ENCODE measurements around the gene DDX25. TPM values are rescaled to one million over a fixed set of nuclear protein-coding genes. Genes with fewer than 3 reads are reported as not detected.

Gene DDX25
- total and polyA plus RNA-seq, 10 of the 15 experiments (the other 5 are each of a cell fraction or from before 2014, with no cell fraction given), result 0.05 TPM; not detected in 9

DNA sequence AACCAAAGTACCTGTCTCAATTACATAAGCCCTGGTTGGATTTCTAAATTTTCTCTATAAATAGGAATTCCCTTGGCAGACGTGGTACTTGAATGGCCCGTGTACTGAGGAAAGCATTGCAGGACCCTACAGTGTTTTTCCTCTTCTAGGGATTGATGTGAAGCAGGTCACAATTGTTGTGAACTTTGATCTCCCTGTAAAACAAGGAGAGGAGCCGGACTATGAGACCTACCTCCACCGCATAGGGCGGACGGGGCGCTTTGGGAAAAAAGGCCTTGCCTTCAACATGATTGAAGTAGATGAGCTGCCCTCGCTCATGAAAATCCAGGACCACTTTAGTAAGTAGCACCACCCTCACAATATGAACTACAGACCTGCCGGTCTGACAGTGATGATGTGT, 16.7 kb downstream of the DDX25 start:
- Histone ChIP-seq H3K4me3 (no peak overlapping the region), H3K27me3 (replicated peaks in 1 of 2; ENCODE audit: control insufficient read depth in 2 of 2, insufficient read depth in 2 of 2, low read length in 1 of 2) (peaks cover 0 to 4% of the 10 kb centered on the region in 2 experiments; a peak in 2 of 4 replicates), H2AFZ (ENCODE audit: control insufficient read depth, low read depth, low read length) (no peak overlapping the region), H3K4me2 (ENCODE audit: control insufficient read depth, insufficient read depth) (no peak overlapping the region), H3K9ac (ENCODE audit: control insufficient read depth, insufficient read depth, low read length) (no peak overlapping the region), H3K36me3 (ENCODE audit: control insufficient read depth in 2 of 2, insufficient read depth in 2 of 2, low read length in 1 of 2) (no peaks in the 10 kb centered on the region), H3K4me1 (ENCODE audit: control insufficient read depth, insufficient read depth, low read length) (no peaks in the 10 kb centered on the region), H3K27ac (ENCODE audit: control insufficient read depth, insufficient read depth) (no peak overlapping the region), H3K79me2 (ENCODE audit: control insufficient read depth, insufficient read depth, low read length) (no peaks in the 10 kb centered on the region), H4K20me1 (ENCODE audit: control insufficient read depth, insufficient read depth) (no peaks in the 10 kb centered on the region), H3K9me3 (replicated peaks; ENCODE audit: control insufficient read depth, insufficient read depth, low read length) (no peaks in the 10 kb centered on the region)
- TF ChIP-seq SRF (IDR thresholded peaks at IDR 0.05; ENCODE audit: low read depth in 2 of 2, low read length in 2 of 2) (no peak), ZNF207 (IDR thresholded peaks at IDR 0.05; ENCODE audit: borderline replicate concordance) (no peak)
- no peak for ATAC-seq
- ChIA-PET CTCF (interaction anchor here (0.7 to 5.9 kb wide), 6 partner anchors 9 to 563 kb away, joined by 3 to 120 read pairs (median 4); no protein-coding TSS in a partner anchor), RAD21 (ENCODE audit: unreplicated experiment) (interaction anchor here (1.1 kb wide), 1 partner anchor 139 kb away, joined by 3 read pairs; no protein-coding TSS in a partner anchor), POLR2A (no interaction called here), SMC1A (ENCODE audit: uncharacterized antibody, unreplicated experiment) (interaction anchor here (1.0 to 6.3 kb wide), 2 partner anchors 17 to 274 kb away, joined by 3 to 61 read pairs; partner anchors contain the start of gene DDX25)
- no peak for FAIRE-seq
- in situ Hi-C loops (cut with MboI), result loop anchor here (5.0 kb wide), 1 partner anchor 271 kb away; no protein-coding TSS in a partner anchor
- WGBS (ENCODE audit: insufficient coverage, insufficient replicate concordance, low lambda C conversion rate, missing lambda C conversion rate), result 54% methylated on average over 9 of the region's 9 CpGs
- intact Hi-C loops (cut with micrococcal nuclease; ENCODE audit: unreplicated experiment), result loop anchor here (5.0 to 10.0 kb wide), 2 partner anchors 141 to 394 kb away; partner anchors contain the start of gene CDON
- BruUV-seq (replicated peaks), result no TSS peak
- DNase-seq (ENCODE audit: low read depth, low spot score), result no peak

- Histone ChIP-seq H2AFZ (ENCODE audit: control insufficient read depth, low read depth, low read length) (no peak overlapping the region), H3K4me2 (ENCODE audit: control insufficient read depth, insufficient read depth) (no peak overlapping the region), H4K20me1 (ENCODE audit: control insufficient read depth, insufficient read depth) (no peaks in the 10 kb centered on the region), H3K4me1 (ENCODE audit: control insufficient read depth, insufficient read depth, low read length) (no peaks in the 10 kb centered on the region), H3K27ac (ENCODE audit: control insufficient read depth, insufficient read depth) (no peak overlapping the region), H3K79me2 (ENCODE audit: control insufficient read depth, insufficient read depth, low read length) (no peaks in the 10 kb centered on the region), H3K4me3 (no peak overlapping the region), H3K9me3 (replicated peaks; ENCODE audit: control insufficient read depth, insufficient read depth, low read length) (no peaks in the 10 kb centered on the region), H3K27me3 (replicated peaks in 1 of 2; ENCODE audit: control insufficient read depth in 2 of 2, insufficient read depth in 2 of 2, low read length in 1 of 2) (no peaks in the 10 kb centered on the region; a peak in 1 of 4 replicates), H3K9ac (ENCODE audit: control insufficient read depth, insufficient read depth, low read length) (no peak overlapping the region), H3K36me3 (ENCODE audit: control insufficient read depth in 2 of 2, insufficient read depth in 2 of 2, low read length in 1 of 2) (no peaks in the 10 kb centered on the region)
- ATAC-seq, result no peak
- RAD21 ChIA-PET (ENCODE audit: unreplicated experiment), result interaction anchor here (1.1 to 3.7 kb wide), 2 partner anchors 137 to 271 kb away, joined by 3 to 27 read pairs; no protein-coding TSS in a partner anchor
- BruUV-seq (replicated peaks), result no TSS peak
- POLR2A ChIA-PET, result no interaction called here
- intact Hi-C loops (cut with micrococcal nuclease; ENCODE audit: unreplicated experiment), result loop anchor here (5.0 to 10.0 kb wide), 2 partner anchors 140 to 393 kb away; partner anchors contain the start of gene CDON
- FAIRE-seq, result no peak
- SMC1A ChIA-PET (ENCODE audit: uncharacterized antibody, unreplicated experiment), result interaction anchor here (1.0 to 6.3 kb wide), 2 partner anchors 18 to 273 kb away, joined by 3 to 61 read pairs; partner anchors contain the start of gene DDX25
- DNase-seq (ENCODE audit: low read depth, low spot score), result no peak
- in situ Hi-C loops (cut with MboI), result loop anchor here (5.0 kb wide), 1 partner anchor 270 kb away; no protein-coding TSS in a partner anchor
- CTCF ChIA-PET, result interaction anchor here (1.0 to 5.9 kb wide), 5 partner anchors 8 to 559 kb away, joined by 3 to 120 read pairs (median 6); no protein-coding TSS in a partner anchor
- 52% methylated on average over 3 of the region's 3 CpGs for WGBS (ENCODE audit: insufficient coverage, insufficient replicate concordance, low lambda C conversion rate, missing lambda C conversion rate)
- TF ChIP-seq PAX5 (IDR thresholded peaks at IDR 0.05; ENCODE audit: borderline replicate concordance, low read depth, low read length) (no peak), RBBP5 (conservative IDR thresholded peaks at IDR 0.05) (no peak), PAX8 (IDR thresholded peaks at IDR 0.05) (no peak), RAD21 (IDR thresholded peaks at IDR 0.05; ENCODE audit: insufficient read depth, low read depth, low read length) (no peak), SMAD5 (IDR thresholded peaks at IDR 0.05; ENCODE audit: low read depth) (no peak), CREM (IDR thresholded peaks at IDR 0.05; ENCODE audit: low read depth) (no peak), BACH1 (IDR thresholded peaks at IDR 0.05; ENCODE audit: borderline replicate concordance) (no peak), ZSCAN29 (IDR thresholded peaks at IDR 0.05) (no peak), BMI1 (IDR thresholded peaks at IDR 0.05; ENCODE audit: borderline replicate concordance) (no peak), GATAD2B (conservative IDR thresholded peaks at IDR 0.05; ENCODE audit: low read depth) (no peak)
- TF ChIP-seq, protein P1, sequence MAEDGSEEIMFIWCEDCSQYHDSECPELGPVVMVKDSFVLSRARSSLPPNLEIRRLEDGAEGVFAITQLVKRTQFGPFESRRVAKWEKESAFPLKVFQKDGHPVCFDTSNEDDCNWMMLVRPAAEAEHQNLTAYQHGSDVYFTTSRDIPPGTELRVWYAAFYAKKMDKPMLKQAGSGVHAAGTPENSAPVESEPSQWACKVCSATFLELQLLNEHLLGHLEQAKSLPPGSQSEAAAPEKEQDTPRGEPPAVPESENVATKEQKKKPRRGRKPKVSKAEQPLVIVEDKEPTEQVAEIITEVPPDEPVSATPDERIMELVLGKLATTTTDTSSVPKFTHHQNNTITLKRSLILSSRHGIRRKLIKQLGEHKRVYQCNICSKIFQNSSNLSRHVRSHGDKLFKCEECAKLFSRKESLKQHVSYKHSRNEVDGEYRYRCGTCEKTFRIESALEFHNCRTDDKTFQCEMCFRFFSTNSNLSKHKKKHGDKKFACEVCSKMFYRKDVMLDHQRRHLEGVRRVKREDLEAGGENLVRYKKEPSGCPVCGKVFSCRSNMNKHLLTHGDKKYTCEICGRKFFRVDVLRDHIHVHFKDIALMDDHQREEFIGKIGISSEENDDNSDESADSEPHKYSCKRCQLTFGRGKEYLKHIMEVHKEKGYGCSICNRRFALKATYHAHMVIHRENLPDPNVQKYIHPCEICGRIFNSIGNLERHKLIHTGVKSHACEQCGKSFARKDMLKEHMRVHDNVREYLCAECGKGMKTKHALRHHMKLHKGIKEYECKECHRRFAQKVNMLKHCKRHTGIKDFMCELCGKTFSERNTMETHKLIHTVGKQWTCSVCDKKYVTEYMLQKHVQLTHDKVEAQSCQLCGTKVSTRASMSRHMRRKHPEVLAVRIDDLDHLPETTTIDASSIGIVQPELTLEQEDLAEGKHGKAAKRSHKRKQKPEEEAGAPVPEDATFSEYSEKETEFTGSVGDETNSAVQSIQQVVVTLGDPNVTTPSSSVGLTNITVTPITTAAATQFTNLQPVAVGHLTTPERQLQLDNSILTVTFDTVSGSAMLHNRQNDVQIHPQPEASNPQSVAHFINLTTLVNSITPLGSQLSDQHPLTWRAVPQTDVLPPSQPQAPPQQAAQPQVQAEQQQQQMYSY (CRISPR knock-in tag; IDR thresholded peaks at IDR 0.05), result no peak
These were observed 17.8 kb downstream of the DDX25 start for GRCh38 chr11:125922156-125922555.

Data from GM12878 (cell line).